GM18517 (cell line): ENCODE results near the gene SPI1.
"Not testable (repeated sequence)": the region's sequence is repeated elsewhere in the genome, so short reads cannot be mapped to it uniquely, and the experiment has no call there.

ENCODE experiments used
- ATAC-seq: cut with Tn5 transposase; IDR thresholded peaks from one replicate; pipeline ENCODE4 v1.9.1; 2021; ENCODE audit warnings: mild to moderate bottlenecking, moderate library complexity; ENCODE audit not compliant: unreplicated experiment

SPI1 gene

DNA sequence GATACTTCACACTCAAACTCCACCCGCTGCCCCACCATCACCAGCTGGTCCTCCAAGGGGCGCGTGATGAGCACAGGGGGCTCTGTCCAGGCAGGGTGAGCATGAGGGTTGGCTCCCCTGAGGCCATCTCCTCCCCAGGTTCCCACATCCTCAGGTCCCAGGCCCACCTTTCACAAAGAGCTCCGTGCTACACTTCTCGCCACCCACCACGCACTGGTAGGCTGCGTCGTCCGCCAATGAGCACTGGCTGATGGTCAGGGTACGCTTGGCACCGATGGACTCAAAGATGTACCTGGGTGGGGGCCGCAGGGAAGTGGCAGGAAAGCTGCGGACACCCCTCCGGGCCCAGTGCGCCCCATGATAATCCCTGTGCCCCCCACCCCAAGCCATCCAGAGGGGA is 35.5 kb downstream of the SPI1 start:
- ATAC-seq, result no peak

DNA sequence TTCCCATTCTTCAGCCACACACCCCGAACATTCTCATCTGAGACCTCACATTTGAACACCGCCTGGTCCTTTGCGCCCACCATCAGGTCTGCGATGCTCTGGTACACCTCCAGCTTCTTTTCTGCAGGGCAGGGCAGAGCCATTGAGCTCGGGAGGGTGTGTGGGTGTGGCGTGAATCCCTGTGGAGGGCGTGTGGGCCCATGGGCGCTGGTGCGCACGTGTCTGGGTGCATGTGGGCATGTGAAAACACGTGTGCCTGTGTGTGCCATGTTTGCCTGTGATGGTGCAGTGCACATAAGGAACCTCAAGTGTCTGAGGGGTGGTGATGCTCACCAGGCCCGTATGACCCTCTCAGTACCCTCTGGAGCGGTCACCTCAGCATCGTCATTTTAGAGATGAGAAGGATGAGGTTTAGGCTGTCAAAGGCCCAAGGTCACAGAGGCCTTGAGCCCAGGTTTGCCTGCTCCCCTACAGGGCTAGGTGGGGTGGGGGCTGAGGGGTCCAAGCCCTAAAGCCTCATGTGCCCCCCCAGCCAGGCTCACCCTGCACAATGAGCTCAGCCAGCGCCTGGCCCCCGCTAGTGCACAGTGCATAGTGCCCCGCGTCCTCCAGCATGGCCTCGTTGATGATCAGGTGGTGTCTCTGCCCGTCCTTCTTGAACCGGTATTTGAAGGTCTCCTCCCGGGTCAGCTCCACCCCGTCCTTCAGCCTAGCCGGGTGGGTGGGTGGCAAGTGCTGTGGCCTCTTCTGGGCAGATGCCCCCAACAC is 36.1 kb downstream of the SPI1 start:
- ATAC-seq, result no peak

- ATAC-seq, result no peak
Observed at GRCh38 chr11:47340980-47341775, 37.2 kb downstream of the SPI1 start.

DNA sequence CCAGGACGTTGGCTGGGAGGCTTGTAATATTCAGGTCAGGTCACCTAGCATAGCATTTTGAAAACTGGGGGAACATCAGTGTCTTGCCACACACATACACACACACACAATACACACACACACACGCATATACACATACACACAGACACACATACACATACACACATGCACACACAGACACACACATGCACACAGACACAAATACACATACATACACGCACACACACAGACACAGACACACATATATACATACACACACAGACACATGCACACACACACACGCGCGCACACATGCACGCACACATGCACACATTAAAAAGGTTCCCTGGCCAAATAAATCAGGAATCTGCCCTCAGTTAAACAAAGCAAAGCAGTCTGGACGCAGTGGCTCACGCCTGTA is 38.3 kb downstream of the SPI1 start:
- no peak for ATAC-seq

DNA sequence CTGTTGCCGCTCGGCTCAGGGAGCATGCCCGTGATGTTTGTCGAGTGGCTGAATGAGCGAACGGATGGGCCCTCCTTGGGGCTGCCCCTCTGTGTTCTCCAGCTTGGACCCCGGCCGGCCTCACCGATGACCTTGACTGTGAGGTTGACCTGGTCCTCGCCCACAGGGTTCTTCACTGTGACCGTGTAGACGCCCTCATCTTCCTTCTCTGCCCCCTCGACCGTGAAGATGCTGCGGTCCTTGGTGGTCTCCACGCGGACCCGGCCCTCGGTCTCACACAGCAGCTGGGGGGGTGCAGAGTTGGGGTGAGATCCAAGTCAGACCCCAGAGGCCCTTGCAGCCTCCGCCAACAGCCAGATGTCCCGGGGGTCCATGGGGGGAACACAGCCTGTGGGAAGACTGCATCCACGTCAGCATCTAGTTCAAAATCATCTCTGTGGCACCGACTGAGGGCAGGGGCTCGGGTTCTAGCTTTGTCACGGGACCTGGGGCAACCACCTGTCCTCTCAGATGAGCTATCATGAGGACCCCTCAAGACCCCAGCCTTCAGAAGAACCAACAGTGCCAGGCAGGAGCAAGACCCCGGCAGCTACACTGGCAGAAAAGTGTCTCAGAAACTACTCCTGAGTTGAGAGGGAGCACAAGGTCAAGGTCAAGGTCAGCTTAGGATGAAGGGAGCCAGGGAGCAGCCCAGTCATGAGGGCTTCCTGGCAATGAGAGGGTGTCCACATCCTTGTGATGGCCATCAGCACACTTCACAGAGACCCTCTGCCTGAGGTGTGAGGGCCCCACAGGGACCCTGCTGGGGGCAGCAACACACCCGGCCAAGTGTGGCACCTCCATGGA is 39.7 kb downstream of the SPI1 start:
- ATAC-seq, result no peak

DNA sequence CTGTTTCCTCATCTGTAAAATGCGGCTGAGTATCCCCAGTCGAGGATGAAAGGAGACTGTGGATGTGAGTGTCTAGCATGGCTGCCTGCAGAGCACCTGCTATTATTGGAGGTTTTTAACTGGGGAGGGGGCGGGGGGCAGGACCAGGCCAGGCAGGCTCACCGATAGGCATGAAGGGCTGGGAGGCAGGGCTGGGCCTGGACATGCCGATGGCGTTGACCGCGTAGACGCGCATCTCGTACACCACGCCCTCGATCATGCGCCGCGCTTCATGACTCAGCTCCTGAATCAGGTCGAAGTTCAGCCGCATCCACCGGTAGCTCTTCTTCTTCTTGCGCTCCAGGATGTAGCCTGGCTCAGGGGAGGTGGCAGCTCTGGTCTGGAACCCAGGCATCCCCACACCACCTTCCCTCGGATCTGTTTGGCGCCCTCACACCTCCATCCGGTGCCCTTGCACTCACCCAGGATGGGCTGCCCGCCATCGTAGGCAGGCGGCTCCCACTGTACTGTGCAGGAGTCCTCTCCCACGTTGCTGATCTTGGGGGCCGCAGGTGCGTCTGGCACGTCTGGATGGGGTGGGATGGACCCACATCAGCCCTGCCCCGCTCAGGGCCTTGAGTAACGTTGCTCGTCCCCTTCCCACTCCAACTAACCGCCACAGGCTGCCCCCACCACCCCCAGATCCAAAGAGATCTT is 41.0 kb downstream of the SPI1 start:
- no peak for ATAC-seq

DNA sequence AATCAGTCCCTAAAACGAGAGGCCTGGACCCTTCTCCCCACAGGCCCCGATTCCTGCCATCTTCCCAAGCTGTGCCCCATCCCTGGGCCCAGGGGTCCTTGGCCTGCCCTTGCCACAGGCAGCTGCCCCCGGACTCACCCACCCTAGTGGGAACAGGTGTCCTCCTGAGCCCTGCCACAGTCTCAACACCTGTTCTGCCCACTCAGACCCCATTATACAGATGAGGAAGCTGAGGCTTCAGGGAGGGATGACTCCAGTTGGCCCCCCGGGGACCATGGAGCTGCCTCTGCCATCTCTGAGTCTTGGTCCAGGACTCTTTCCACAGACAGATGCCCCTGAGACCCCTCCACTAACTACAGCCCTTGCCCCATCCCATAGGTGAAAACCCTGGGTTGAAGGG is 41.8 kb downstream of the SPI1 start:
- no peak for ATAC-seq

DNA sequence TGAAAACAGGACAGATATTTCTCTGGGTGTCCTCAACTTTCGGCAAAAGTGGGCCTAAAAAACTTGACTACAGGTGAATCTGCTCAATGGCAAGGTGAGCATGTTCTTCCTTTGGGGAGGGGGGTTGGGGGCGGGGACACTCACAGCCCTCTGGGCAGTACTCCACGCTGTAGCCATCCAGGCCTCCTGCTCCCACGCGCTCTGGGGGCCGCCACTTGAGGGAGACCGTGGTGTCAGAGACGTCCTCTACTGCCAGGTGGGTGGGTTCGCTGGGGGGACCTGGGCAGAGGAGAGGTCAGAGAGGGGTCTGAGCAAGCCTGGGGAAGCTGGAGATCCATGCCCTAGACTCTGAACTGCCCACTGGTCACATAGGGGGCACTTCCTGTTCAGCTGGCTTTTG is 42.6 kb downstream of the SPI1 start:
- ATAC-seq, result no peak

DNA sequence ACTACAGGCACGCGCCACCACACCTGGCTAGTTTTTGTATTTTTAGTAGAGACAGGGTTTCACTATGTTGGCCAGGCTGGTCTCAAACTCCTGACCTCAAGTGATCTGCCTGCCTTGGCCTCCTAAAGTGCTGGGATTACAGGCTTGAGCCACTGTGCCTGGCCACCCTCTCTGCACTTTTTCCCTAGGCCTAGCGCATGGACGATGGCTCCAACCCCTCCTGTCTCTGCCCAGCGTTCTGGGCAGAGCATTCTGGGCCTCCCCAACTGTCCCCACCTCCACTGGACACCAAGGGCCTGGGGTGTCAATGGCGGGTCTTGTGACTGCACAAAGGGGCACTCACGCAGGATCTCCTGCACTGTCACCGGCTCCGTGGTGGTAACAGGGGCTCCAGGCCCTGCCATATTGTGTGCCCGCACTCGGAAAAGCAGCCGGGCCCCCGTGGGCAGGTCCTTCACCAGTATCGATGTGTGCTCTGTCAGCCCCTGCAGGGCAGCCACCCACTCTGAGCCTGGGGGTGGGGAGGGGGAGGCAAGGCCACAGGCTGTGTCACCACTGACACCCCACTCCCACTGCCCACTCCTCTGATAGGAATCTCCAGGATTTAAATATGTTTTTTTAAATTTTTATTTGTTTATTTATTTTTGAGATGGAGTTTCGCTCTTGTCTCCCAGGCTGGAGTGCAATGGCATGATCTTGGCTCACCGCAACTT is 43.5 kb downstream of the SPI1 start:
- not testable (repeated sequence) for ATAC-seq

DNA sequence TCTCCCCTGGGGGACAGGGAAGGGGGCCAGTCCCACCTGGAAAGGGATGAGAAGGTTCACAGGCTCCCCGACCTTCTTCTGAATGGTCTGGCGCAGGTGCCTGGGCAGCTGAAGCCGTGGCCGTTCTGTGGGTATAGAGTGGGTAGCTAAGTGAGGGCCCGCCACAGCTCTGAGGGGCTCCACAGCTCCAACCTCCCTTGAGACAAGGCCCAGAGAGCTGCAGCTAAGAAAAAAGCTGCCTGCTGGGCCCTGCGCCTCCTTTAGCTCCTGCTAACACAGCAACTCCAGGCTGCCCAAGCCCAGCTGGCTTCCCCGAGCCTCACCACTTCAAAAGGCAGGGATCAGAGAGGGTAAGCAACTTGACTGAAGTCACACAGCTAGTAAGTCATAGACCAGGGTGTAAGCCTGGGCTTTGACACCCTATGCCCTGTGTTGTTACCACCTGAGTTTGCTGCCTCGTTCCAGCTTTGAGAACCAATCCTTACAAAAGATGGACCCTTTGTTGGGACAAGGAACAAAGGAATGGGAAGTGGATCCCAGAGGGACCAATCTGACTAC is 44.4 kb downstream of the SPI1 start:
- no peak for ATAC-seq

DNA sequence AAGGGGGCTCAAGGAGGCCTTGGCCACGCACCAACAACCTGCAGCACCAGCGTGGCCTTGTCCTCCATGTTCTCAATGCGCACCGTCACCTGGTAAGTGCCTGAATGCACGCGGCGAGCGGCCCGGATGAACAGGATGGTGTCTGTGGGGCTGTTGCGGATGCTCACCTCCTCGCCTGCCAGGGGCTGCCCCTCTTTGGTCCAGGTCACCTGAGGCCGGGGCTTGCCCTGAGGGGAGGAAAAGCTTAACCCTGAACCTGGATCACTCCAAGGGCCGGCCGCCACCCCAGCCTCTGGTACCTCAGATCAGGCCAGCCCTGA is 44.9 kb downstream of the SPI1 start:
- no peak for ATAC-seq

GRCh38 chr11:47332791-47333525 is 45.4 kb downstream of the SPI1 start:
- no peak for ATAC-seq

GRCh38 chr11:47332303-47332711 is 46.0 kb downstream of the SPI1 start:
- ATAC-seq, result no peak

GRCh38 chr11:47331454-47332302 is 46.7 kb downstream of the SPI1 start:
- ATAC-seq, result no peak

GRCh38 chr11:47329987-47330931 is 48.1 kb downstream of the SPI1 start:
- ATAC-seq, result no peak

GRCh38 chr11:47329431-47329986 is 48.8 kb downstream of the SPI1 start:
- no peak for ATAC-seq
